IMR-90 (cell line): ENCODE data around the gene TMEM52. TPM values are rescaled to one million over a fixed set of nuclear protein-coding genes. Genes with fewer than 3 reads are reported as not detected.

Experiments
- ATAC-seq: fragments of 200-7000 bp; cut with Tn5 transposase; 2 replicates; pipeline ENCODE4 v1.9.1; 2020; ENCODE audit warnings: low read depth, mild to moderate bottlenecking, moderate library complexity
- BruUV-seq: library from RNA; stranded (reverse); fragments of 400-500 nt; replicated peaks from 2 replicates; lab custom pipeline; 2021; lab: Mats Ljungman, UMichigan
- CTCF ChIA-PET: fragments of 300-600 bp; formaldehyde crosslinking; extraction: SDS; loops from one replicate; lab custom pipeline; 2021; ENCODE audit warnings: antibody characterized with exemption; lab: Yijun Ruan, JAX
- POLR2A ChIA-PET: fragments of 300-600 bp; sonication (Branson Sonifier 250); formaldehyde crosslinking; loops from one replicate; lab custom pipeline; 2022; ENCODE audit warnings: antibody characterized with exemption; ENCODE audit not compliant: unreplicated experiment; lab: Charles Lee
- DNase-seq: peaks from one replicate; pipeline ENCODE4 v3.0.0; 2013
- H2AFZ ChIP-seq: replicated peaks from 2 replicates; pipeline ENCODE3; 2013; ENCODE audit warnings: low read length, mild to moderate bottlenecking; ENCODE audit not compliant: poor library complexity
- H2AK5ac ChIP-seq: 2 replicates; pipeline ENCODE4 v1.6.1; 2013; ENCODE audit warnings: low read depth, low read length, inconsistent platforms
- H2AK9ac ChIP-seq: replicated peaks from 2 replicates; pipeline ENCODE3; 2013; ENCODE audit warnings: mild to moderate bottlenecking, low read depth, low read length, moderate library complexity; ENCODE audit not compliant: poor library complexity
- H2BK120ac ChIP-seq: 2 replicates; pipeline ENCODE4 v1.6.1; 2013; ENCODE audit warnings: low read depth, low read length, inconsistent platforms
- H2BK15ac ChIP-seq: 3 replicates; pipeline ENCODE4 v1.6.1; 2013; ENCODE audit warnings: low read depth, low read length, inconsistent platforms
- H2BK20ac ChIP-seq: 2 replicates; pipeline ENCODE4 v1.6.1; 2013; ENCODE audit warnings: low read depth, mild to moderate bottlenecking, inconsistent platforms, low read length, moderate library complexity
- H2BK5ac ChIP-seq: 2 replicates; pipeline ENCODE4 v1.6.1; 2013; ENCODE audit warnings: mild to moderate bottlenecking, low read depth, low read length, inconsistent platforms; ENCODE audit not compliant: poor library complexity, severe bottlenecking
- H3K14ac ChIP-seq: replicated peaks from 2 replicates; pipeline ENCODE4 v1.6.1; 2013; ENCODE audit warnings: low read depth, low read length, inconsistent platforms
- H3K18ac ChIP-seq: 2 replicates; pipeline ENCODE4 v1.6.1; 2013; ENCODE audit warnings: low read depth, low read length, control low read depth
- H3K23ac ChIP-seq: 2 replicates; pipeline ENCODE4 v1.6.1; 2013; ENCODE audit warnings: low read depth, low read length, inconsistent platforms
- H3K27ac ChIP-seq: 2 replicates; pipeline ENCODE4 v1.5.1; 2013; ENCODE audit warnings: mild to moderate bottlenecking, control low read depth, low read length; ENCODE audit not compliant: insufficient read depth
- H3K27me3 ChIP-seq: 2 replicates; pipeline ENCODE4 v1.6.1; 2013; ENCODE audit warnings: low read length; ENCODE audit not compliant: control insufficient read depth, insufficient read depth
- H3K36me3 ChIP-seq: 2 replicates; pipeline ENCODE4 v1.6.1; 2013; ENCODE audit warnings: low read length, mixed read lengths; ENCODE audit not compliant: control insufficient read depth, insufficient read depth
- H3K4ac ChIP-seq: 2 replicates; pipeline ENCODE4 v1.6.1; 2013; ENCODE audit warnings: low read depth, low read length, inconsistent platforms
- H3K4me1 ChIP-seq: 2 replicates; pipeline ENCODE4 v1.6.1; 2013; ENCODE audit warnings: low read length, mixed read lengths; ENCODE audit not compliant: control insufficient read depth, insufficient read depth
- H3K4me2 ChIP-seq: 2 replicates; pipeline ENCODE4 v1.6.1; 2013; ENCODE audit warnings: low read depth, mild to moderate bottlenecking, control low read depth, low read length, moderate library complexity
- H3K4me3 ChIP-seq: 2 replicates; pipeline ENCODE4 v1.5.1; 2013; ENCODE audit warnings: low read depth, mild to moderate bottlenecking, control low read depth, low read length, moderate library complexity; ENCODE audit not compliant: insufficient read depth
- H3K56ac ChIP-seq: 2 replicates; pipeline ENCODE4 v1.6.1; 2013; ENCODE audit warnings: low read length, inconsistent platforms; ENCODE audit not compliant: insufficient read depth; ENCODE audit errors: extremely low read depth
- H3K79me1 ChIP-seq, 2 experiments: 2 replicates each; pipeline ENCODE4 v1.6.1; 2013; ENCODE audit warnings: low read length in 2 of 2, inconsistent platforms in 1 of 2, low read depth in 1 of 2
- H3K9ac ChIP-seq: 2 replicates; pipeline ENCODE4 v1.6.1; 2013; ENCODE audit warnings: low read depth, low read length, control low read depth
- H3K9me1 ChIP-seq: 2 replicates; pipeline ENCODE4 v1.6.1; 2013; ENCODE audit warnings: low read length, inconsistent platforms; ENCODE audit not compliant: insufficient read depth
- H3K9me3 ChIP-seq: 2 replicates; pipeline ENCODE4 v1.6.1; 2013; ENCODE audit warnings: low read length; ENCODE audit not compliant: control insufficient read depth, insufficient read depth
- H4K20me1 ChIP-seq: 2 replicates; pipeline ENCODE4 v1.6.1; 2013; ENCODE audit warnings: low read length, inconsistent platforms; ENCODE audit not compliant: insufficient read depth
- H4K5ac ChIP-seq: 2 replicates; pipeline ENCODE4 v1.6.1; 2013; ENCODE audit warnings: mild to moderate bottlenecking, low read depth, low read length, control low read depth
- H4K8ac ChIP-seq, 2 experiments: 2 replicates each; pipeline ENCODE4 v1.6.1; 2013; ENCODE audit warnings: low read depth in 2 of 2, low read length in 2 of 2, control low read depth in 1 of 2, inconsistent platforms in 1 of 2
- H4K91ac ChIP-seq: 2 replicates; pipeline ENCODE4 v1.6.1; 2013; ENCODE audit warnings: low read depth, low read length, inconsistent platforms; ENCODE audit not compliant: insufficient read depth
- FOS ChIP-seq: fragments of 150-350 bp; IDR thresholded peaks from 2 replicates; pipeline ENCODE4 v1.6.1; 2016; ENCODE audit warnings: low read depth, low read length
- WGBS, 2 experiments: methylation state at CpG; one replicate each; pipeline versions ENCODE4 v1.1.5 to v1.1.7; 2013; ENCODE audit warnings: missing lambda C conversion rate in 2 of 2; ENCODE audit not compliant: insufficient read length in 1 of 2; ENCODE audit errors: extremely low coverage in 2 of 2; 5-methylcytosine and 5-hydroxymethylcytosine counted together
- dilution Hi-C: fragments of 300-500 bp; cut with HindIII; formaldehyde crosslinking; loops from one replicate; pipeline ENCODE4 v1.14.3; 2018; ENCODE audit warnings: low sequenced_read_pairs; ENCODE audit not compliant: unreplicated experiment
- in situ Hi-C: fragments of 300-500 bp; cut with MboI; formaldehyde crosslinking; loops from 3 replicates; pipeline ENCODE4 v1.14.3; 2019; ENCODE audit warnings: low sequenced_read_pairs, inconsistent platforms, mixed read lengths
- intact Hi-C: fragments of 100-400 bp; cut with micrococcal nuclease; formaldehyde crosslinking; loops from 2 replicates; pipeline ENCODE4 v1.10.0; 2022
- polyA plus RNA-seq, 3 experiments: library from polyadenylated mRNA; depleted of rRNA; stranded (reverse); fragments of >200 nt; gene quantifications; 2 replicates each; pipeline ENCODE4 v1.2.3, GENCODE V29; 2012; ENCODE audit warnings: low replicate concordance in 1 of 3
- total RNA-seq: library from RNA; depleted of rRNA; stranded (reverse); fragments of >200 nt; gene quantifications from 2 replicates; pipeline ENCODE4 v1.2.3, GENCODE V29; 2012

Gene TMEM52
- total and polyA plus RNA-seq, 2 of the 4 experiments (the other 2 are of a cell fraction) = 0.54 to 1.3 TPM

- TF ChIP-seq FOS = no peak
- H3K27ac ChIP-seq = no peak overlapping the region
Observed at GRCh38 chr1:1929639-1930545, 10.8 kb upstream of the TMEM52 start.

More at GRCh38 chr1:1929639-1930545, 10.8 kb upstream of the TMEM52 start:
- Histone ChIP-seq H3K23ac (no peak overlapping the region), H4K91ac (no peak overlapping the region), H3K9me1 (no peaks in the 10 kb centered on the region), H3K4me3 (no peak overlapping the region), H3K4ac (no peak overlapping the region), H2AK9ac (no peak overlapping the region), H4K5ac (no peak overlapping the region), H4K8ac (no peak overlapping the region), H3K79me1 (no peaks in the 10 kb centered on the region), H4K20me1 (no peaks in the 10 kb centered on the region), H3K36me3 (no peaks in the 10 kb centered on the region), H3K4me1 (no peaks in the 10 kb centered on the region), H2BK15ac (no peak overlapping the region), H3K18ac (no peak overlapping the region), H3K27me3 (peaks cover 4% of the 10 kb centered on the region; the same call in 1 of the 2 replicates), H3K14ac (no peak overlapping the region), H2AFZ (no peak overlapping the region), H2AK5ac (no peak overlapping the region), H2BK5ac (no peak overlapping the region), H3K9me3 (no peaks in the 10 kb centered on the region), H2BK120ac (no peak overlapping the region), H3K56ac (no peak overlapping the region), H3K4me2 (no peak overlapping the region), H2BK20ac (no peak overlapping the region), H3K9ac (no peak overlapping the region)
- DNase-seq (no peak), ATAC-seq (no peak)
- ChIA-PET CTCF (interaction anchor here (0.9 kb wide), 1 partner anchor 21 kb away, joined by 3 read pairs; no protein-coding TSS in a partner anchor), POLR2A (no interaction called here)
- WGBS, 2 experiments = 87% methylated on average over 23 of the region's 38 CpGs; no CpG with 5 or more reads in 1 of the 2 experiments
- dilution Hi-C loops = no loop called here
- intact Hi-C loops = no loop called here
- in situ Hi-C loops = no loop called here
- BruUV-seq = no TSS peak
